Calu3 (cell line): ENCODE data around the gene TMIGD2. TPM values are rescaled to one million over a fixed set of nuclear protein-coding genes. Genes with fewer than 3 reads are reported as not detected.

Experiments used
- BruUV-seq: library from RNA; stranded (reverse); fragments of 400-500 nt; replicated peaks from 2 replicates; lab custom pipeline; 2021; lab: Mats Ljungman, UMichigan
- CTCF ChIA-PET: fragments of 300-600 bp; sonication (Branson Sonifier 250); formaldehyde crosslinking; loops from one replicate; lab custom pipeline; 2022; ENCODE audit warnings: antibody characterized with exemption; lab: Charles Lee
- DNase-seq: peaks from one replicate; pipeline ENCODE4 v3.0.0; 2022
- H3K27ac Mint-ChIP-seq: one replicate; pipeline ENCODE4 v1.8.0; 2022; ENCODE audit warnings: mixed read lengths; ENCODE audit not compliant: unreplicated experiment
- H3K27me3 Mint-ChIP-seq: one replicate; pipeline ENCODE4 v1.8.0; 2022; ENCODE audit warnings: mixed read lengths; ENCODE audit not compliant: unreplicated experiment
- H3K36me3 Mint-ChIP-seq: one replicate; pipeline ENCODE4 v1.8.0; 2022; ENCODE audit warnings: mild to moderate bottlenecking, moderate library complexity, mixed read lengths; ENCODE audit not compliant: insufficient read depth, unreplicated experiment
- H3K4me1 Mint-ChIP-seq: one replicate; pipeline ENCODE4 v1.8.0; 2022; ENCODE audit warnings: mild to moderate bottlenecking, low read depth, mixed read lengths; ENCODE audit not compliant: unreplicated experiment
- H3K4me3 Mint-ChIP-seq: one replicate; pipeline ENCODE4 v1.8.0; 2022; ENCODE audit warnings: mild to moderate bottlenecking, low read depth, moderate library complexity, mixed read lengths; ENCODE audit not compliant: unreplicated experiment
- H3K9me3 Mint-ChIP-seq: one replicate; pipeline ENCODE4 v1.8.0; 2022; ENCODE audit warnings: low read depth, mixed read lengths; ENCODE audit not compliant: unreplicated experiment
- intact Hi-C: fragments of 100-400 bp; cut with micrococcal nuclease; formaldehyde crosslinking; loops from one replicate; pipeline ENCODE4 v1.10.0; 2022; ENCODE audit not compliant: unreplicated experiment
- total RNA-seq: library from RNA; stranded (reverse); gene quantifications from 2 replicates; pipeline ENCODE4 v1.2.3, GENCODE V29; 2022
- TF ChIP-seq, protein P1 (sequence below): fragments of 200-600 bp; IDR thresholded peaks from one replicate; pipeline ENCODE4 v1.8.0; 2022; ENCODE audit warnings: antibody characterized with exemption; ENCODE audit not compliant: unreplicated experiment

TMIGD2 gene
- total RNA-seq, 1 experiment from 2014 or later, result not detected

DNA sequence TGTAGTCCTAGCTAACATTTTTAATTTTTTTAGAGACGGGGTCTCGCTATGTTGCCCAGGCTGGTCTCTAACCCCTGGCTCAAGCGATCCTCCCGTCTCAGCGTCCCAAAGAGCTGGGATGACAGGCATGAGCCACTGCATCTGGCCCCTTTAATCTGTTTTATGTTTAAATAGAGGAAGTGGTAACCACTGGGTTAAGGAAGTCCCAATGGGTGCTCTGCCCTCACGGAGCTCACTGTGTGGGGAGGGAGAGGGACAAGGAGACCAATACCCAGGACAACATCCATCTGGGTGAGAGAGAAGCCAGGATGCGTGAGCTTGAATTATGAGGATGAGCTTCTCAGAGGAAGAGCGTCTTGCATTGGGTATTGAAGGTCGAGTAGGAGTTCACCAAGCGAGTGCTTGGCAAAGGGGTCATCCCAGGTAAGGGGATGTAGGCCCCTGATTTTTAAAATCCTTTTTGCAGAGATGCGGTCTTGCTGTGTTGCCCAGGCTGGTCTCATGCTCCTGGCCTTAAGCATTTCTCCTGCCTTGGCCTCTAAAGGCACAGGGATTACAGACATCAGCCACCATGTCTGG is 41.5 kb downstream of the TMIGD2 start:
- Mint-ChIP-seq H3K4me3 (no peak overlapping the region), H3K9me3 (no peaks in the 10 kb centered on the region), H3K4me1 (no peaks in the 10 kb centered on the region), H3K36me3 (peaks cover 33% of the 10 kb centered on the region), H3K27me3 (no peaks in the 10 kb centered on the region), H3K27ac (no peak overlapping the region)
- CTCF ChIA-PET, result no interaction called here
- TF ChIP-seq, protein P1, sequence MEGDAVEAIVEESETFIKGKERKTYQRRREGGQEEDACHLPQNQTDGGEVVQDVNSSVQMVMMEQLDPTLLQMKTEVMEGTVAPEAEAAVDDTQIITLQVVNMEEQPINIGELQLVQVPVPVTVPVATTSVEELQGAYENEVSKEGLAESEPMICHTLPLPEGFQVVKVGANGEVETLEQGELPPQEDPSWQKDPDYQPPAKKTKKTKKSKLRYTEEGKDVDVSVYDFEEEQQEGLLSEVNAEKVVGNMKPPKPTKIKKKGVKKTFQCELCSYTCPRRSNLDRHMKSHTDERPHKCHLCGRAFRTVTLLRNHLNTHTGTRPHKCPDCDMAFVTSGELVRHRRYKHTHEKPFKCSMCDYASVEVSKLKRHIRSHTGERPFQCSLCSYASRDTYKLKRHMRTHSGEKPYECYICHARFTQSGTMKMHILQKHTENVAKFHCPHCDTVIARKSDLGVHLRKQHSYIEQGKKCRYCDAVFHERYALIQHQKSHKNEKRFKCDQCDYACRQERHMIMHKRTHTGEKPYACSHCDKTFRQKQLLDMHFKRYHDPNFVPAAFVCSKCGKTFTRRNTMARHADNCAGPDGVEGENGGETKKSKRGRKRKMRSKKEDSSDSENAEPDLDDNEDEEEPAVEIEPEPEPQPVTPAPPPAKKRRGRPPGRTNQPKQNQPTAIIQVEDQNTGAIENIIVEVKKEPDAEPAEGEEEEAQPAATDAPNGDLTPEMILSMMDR, result no peak
- no peak for DNase-seq
- BruUV-seq, result no TSS peak
- intact Hi-C loops, result no loop called here

DNA sequence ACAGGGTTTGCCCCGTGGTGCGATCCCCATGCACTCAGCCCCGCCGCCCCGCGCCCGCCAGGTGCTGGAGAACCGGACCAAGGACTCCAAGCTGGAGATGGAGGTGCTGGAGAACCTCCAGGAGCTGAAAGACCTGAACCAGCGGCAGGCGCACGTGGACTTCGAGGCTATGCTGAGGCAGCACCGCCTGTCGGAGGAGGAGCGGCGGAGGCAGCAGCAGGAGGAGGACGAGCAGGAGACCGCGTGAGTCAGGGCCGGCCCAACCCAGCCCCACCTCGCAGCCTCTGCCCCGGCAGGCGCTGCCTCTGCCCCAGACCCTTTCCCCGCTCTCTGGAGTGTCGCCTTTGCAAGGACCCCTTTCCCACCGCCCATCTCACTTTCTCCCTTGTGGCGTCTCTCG is 44.0 kb downstream of the TMIGD2 start:
- no TSS peak for BruUV-seq
- Mint-ChIP-seq H3K4me1 (no peaks in the 10 kb centered on the region), H3K36me3 (peaks cover 32% of the 10 kb centered on the region), H3K27ac (no peak overlapping the region), H3K9me3 (no peaks in the 10 kb centered on the region), H3K27me3 (no peaks in the 10 kb centered on the region), H3K4me3 (no peak overlapping the region)
- intact Hi-C loops, result no loop called here
- CTCF ChIA-PET, result no interaction called here
- no peak for DNase-seq
- TF ChIP-seq, protein P1, result no peak

DNA sequence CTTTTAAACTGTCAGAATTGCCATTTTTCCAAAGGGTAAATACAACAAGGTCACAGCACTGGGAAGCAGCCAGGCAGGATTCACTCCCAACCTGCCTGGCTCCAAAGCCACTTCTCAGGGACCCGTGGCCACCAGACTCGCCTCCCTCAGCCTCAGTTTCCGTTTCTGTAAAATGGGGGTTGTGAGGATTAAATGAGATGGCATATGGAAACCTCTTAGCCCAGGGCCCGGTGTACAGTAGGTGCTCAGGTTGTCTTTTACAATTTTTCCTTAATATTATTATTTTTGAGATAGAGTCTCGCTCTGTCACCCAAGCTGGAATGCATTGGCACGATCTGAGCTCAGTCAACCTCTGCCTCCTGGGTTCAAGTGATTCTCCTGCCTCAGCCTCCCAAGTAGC is 45.2 kb downstream of the TMIGD2 start:
- H3K36me3 Mint-ChIP-seq, result peaks cover 30% of the 10 kb centered on the region
- H3K27me3 Mint-ChIP-seq, result no peaks in the 10 kb centered on the region
- no peak overlapping the region for H3K4me3 Mint-ChIP-seq
- no peaks in the 10 kb centered on the region for H3K4me1 Mint-ChIP-seq
- intact Hi-C loops, result no loop called here
- H3K27ac Mint-ChIP-seq, result no peak overlapping the region
- TF ChIP-seq, protein P1, result no peak
- H3K9me3 Mint-ChIP-seq, result no peaks in the 10 kb centered on the region
- no TSS peak for BruUV-seq
- DNase-seq, result no peak
- CTCF ChIA-PET, result interaction anchor here (0.5 kb wide), 1 partner anchor 74 kb away, joined by 4 read pairs; no protein-coding TSS in a partner anchor

DNA sequence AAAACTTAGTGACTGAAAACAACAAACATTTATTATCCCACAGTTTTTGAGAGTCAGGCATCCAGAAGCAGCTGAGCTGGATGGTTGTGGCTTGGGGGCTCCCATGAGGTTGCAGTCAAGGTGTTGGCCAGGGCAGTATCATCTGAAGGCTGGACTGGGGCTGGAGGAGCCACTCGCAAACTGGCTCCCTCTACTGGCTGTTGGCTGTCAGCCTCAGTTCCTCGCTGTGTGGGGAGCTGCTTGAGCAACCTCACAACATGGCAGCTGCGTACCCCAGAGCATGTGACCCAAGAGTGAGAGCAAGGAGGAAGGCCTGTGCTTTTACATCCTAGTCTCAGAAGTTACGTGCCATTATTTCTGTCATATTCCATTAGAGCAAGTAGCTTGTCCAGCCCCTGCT is 45.6 kb downstream of the TMIGD2 start:
- Mint-ChIP-seq H3K27ac (no peak overlapping the region), H3K36me3 (peaks cover 26% of the 10 kb centered on the region), H3K4me1 (no peaks in the 10 kb centered on the region), H3K9me3 (no peaks in the 10 kb centered on the region), H3K4me3 (no peak overlapping the region), H3K27me3 (no peaks in the 10 kb centered on the region)
- CTCF ChIA-PET, result interaction anchor here (0.5 kb wide), 1 partner anchor 74 kb away, joined by 4 read pairs; no protein-coding TSS in a partner anchor
- DNase-seq, result no peak
- no TSS peak for BruUV-seq
- intact Hi-C loops, result no loop called here
- TF ChIP-seq, protein P1, result no peak
